ENCODE data around the gene COPS8. TPM values are rescaled to one million over a fixed set of nuclear protein-coding genes. Genes with fewer than 3 reads are reported as not detected.
A peak's percentile ranks its signal among the peaks of the same experiment; 100 is the strongest.

COPS8 gene
- polyA plus RNA-seq, 3 donors, result 20.5 to 39.2 (median 36.4) TPM

- 88% methylated on average over 1 of the region's 2 CpGs for WGBS (ENCODE audit: insufficient coverage)
- H3K4me3 ChIP-seq (replicated peaks in 1 of 3; ENCODE audit: low read depth in 2 of 3, low read length in 3 of 3), result no peak overlapping the region
- no peak for TF ChIP-seq CTCF (IDR thresholded peaks at IDR 0.05)
- no peak overlapping the region for H3K9ac ChIP-seq (ENCODE audit: insufficient read depth, low read length, poor library complexity, severe bottlenecking)
- no peak for DNase-seq
- no peaks in the 10 kb centered on the region for H4K20me1 ChIP-seq (ENCODE audit: insufficient read depth, low read length)
- H3K79me2 ChIP-seq (ENCODE audit: insufficient read depth, low read length), result no peaks in the 10 kb centered on the region
- H3K4me2 ChIP-seq (replicated peaks; ENCODE audit: extremely low read depth, low read length, poor library complexity, severe bottlenecking), result no peak overlapping the region
- H3K27ac Mint-ChIP-seq, result no peak overlapping the region
- no peaks in the 10 kb centered on the region for H3K36me3 ChIP-seq (replicated peaks in 1 of 2; ENCODE audit: control insufficient read depth in 1 of 2, insufficient read depth in 2 of 2, low read length in 2 of 2)
- H2AFZ ChIP-seq (ENCODE audit: insufficient read depth, low read depth, low read length, poor library complexity, severe bottlenecking), result no peak overlapping the region
- peaks cover 2 to 5% (median 3%) of the 10 kb centered on the region in 3 donors for H3K27me3 Mint-ChIP-seq (ENCODE audit: low read depth in 3 of 3)
- H3K27ac ChIP-seq (ENCODE audit: low read depth in 1 of 2, low read length in 2 of 2), result no peak overlapping the region
- no peaks in the 10 kb centered on the region for H3K27me3 ChIP-seq (ENCODE audit: control insufficient read depth in 2 of 2, insufficient read depth in 2 of 2, low read length in 2 of 2)
- peaks cover 11% of the 10 kb centered on the region for H3K4me1 Mint-ChIP-seq
- H3K4me1 ChIP-seq (ENCODE audit: control insufficient read depth in 1 of 2, insufficient read depth in 2 of 2, low read length in 2 of 2), result peaks cover 7 to 8% of the 10 kb centered on the region in 2 donors
- no peaks in the 10 kb centered on the region for H3K9me3 Mint-ChIP-seq
- no peaks in the 10 kb centered on the region for H3K9me3 ChIP-seq (replicated peaks in 1 of 2; ENCODE audit: control insufficient read depth in 1 of 2, insufficient read depth in 1 of 2, low read length in 2 of 2)
- no peak overlapping the region for H3K4me3 Mint-ChIP-seq
- intact Hi-C loops (cut with micrococcal nuclease), result no loop called here
- H3K36me3 Mint-ChIP-seq, result no peaks in the 10 kb centered on the region
Observed at GRCh38 chr2:237116431-237116830, 30.7 kb downstream of the COPS8 start.

GRCh38 chr2:237118025-237118424 is 32.3 kb downstream of the COPS8 start:
- Mint-ChIP-seq H3K9me3 (peaks cover 0 to 2% (median 0%) of the 10 kb centered on the region in 7 donors), H3K27ac (no peak overlapping the region), H3K4me3 (no peak overlapping the region), H3K36me3 (no peaks in the 10 kb centered on the region), H3K27me3 (ENCODE audit: low read depth in 3 of 3) (peaks cover 2 to 5% (median 5%) of the 10 kb centered on the region in 3 donors), H3K4me1 (peaks cover 11% of the 10 kb centered on the region)
- intact Hi-C loops (cut with micrococcal nuclease), result no loop called here
- Histone ChIP-seq H3K9me3 (replicated peaks in 1 of 2; ENCODE audit: control insufficient read depth in 1 of 2, insufficient read depth in 1 of 2, low read length in 2 of 2) (no peaks in the 10 kb centered on the region), H3K79me2 (ENCODE audit: insufficient read depth, low read length) (no peaks in the 10 kb centered on the region), H3K27me3 (ENCODE audit: control insufficient read depth in 2 of 2, insufficient read depth in 2 of 2, low read length in 2 of 2) (no peaks in the 10 kb centered on the region), H3K4me3 (replicated peaks in 1 of 3; ENCODE audit: low read depth in 2 of 3, low read length in 3 of 3) (no peak overlapping the region), H3K36me3 (replicated peaks in 1 of 2; ENCODE audit: control insufficient read depth in 1 of 2, insufficient read depth in 2 of 2, low read length in 2 of 2) (no peaks in the 10 kb centered on the region), H3K27ac (ENCODE audit: low read depth in 1 of 2, low read length in 2 of 2) (no peak overlapping the region), H2AFZ (ENCODE audit: insufficient read depth, low read depth, low read length, poor library complexity, severe bottlenecking) (no peak overlapping the region), H4K20me1 (ENCODE audit: insufficient read depth, low read length) (no peaks in the 10 kb centered on the region), H3K4me1 (ENCODE audit: control insufficient read depth in 1 of 2, insufficient read depth in 2 of 2, low read length in 2 of 2) (peaks cover 7 to 8% of the 10 kb centered on the region in 2 donors), H3K9ac (ENCODE audit: insufficient read depth, low read length, poor library complexity, severe bottlenecking) (no peak overlapping the region), H3K4me2 (replicated peaks; ENCODE audit: extremely low read depth, low read length, poor library complexity, severe bottlenecking) (no peak overlapping the region)
- peak in 1 of 3 donors; percentile 34 for DNase-seq
- TF ChIP-seq CTCF (IDR thresholded peaks at IDR 0.05), result no peak
- 80% methylated on average over 1 of the region's 1 CpG for WGBS (ENCODE audit: insufficient coverage)
